Calu3 (cell line): ENCODE data around the gene CNTD1. TPM values are rescaled to one million over a fixed set of nuclear protein-coding genes. Genes with fewer than 3 reads are reported as not detected.
A peak's percentile ranks its signal among the peaks of the same experiment; 100 is the strongest.
"Not testable (repeated sequence)": the region's sequence is repeated elsewhere in the genome, so short reads cannot be mapped to it uniquely, and the experiment has no call there.

Source experiments
- BruUV-seq: library from RNA; stranded (reverse); fragments of 400-500 nt; replicated peaks from 2 replicates; lab custom pipeline; 2021; lab: Mats Ljungman, UMichigan
- CTCF ChIA-PET: fragments of 300-600 bp; sonication (Branson Sonifier 250); formaldehyde crosslinking; loops from one replicate; lab custom pipeline; 2022; ENCODE audit warnings: antibody characterized with exemption; lab: Charles Lee
- DNase-seq: peaks from one replicate; pipeline ENCODE4 v3.0.0; 2022
- H3K27ac Mint-ChIP-seq: one replicate; pipeline ENCODE4 v1.8.0; 2022; ENCODE audit warnings: mixed read lengths; ENCODE audit not compliant: unreplicated experiment
- H3K27me3 Mint-ChIP-seq: one replicate; pipeline ENCODE4 v1.8.0; 2022; ENCODE audit warnings: mixed read lengths; ENCODE audit not compliant: unreplicated experiment
- H3K36me3 Mint-ChIP-seq: one replicate; pipeline ENCODE4 v1.8.0; 2022; ENCODE audit warnings: mild to moderate bottlenecking, moderate library complexity, mixed read lengths; ENCODE audit not compliant: insufficient read depth, unreplicated experiment
- H3K4me1 Mint-ChIP-seq: one replicate; pipeline ENCODE4 v1.8.0; 2022; ENCODE audit warnings: mild to moderate bottlenecking, low read depth, mixed read lengths; ENCODE audit not compliant: unreplicated experiment
- H3K4me3 Mint-ChIP-seq: one replicate; pipeline ENCODE4 v1.8.0; 2022; ENCODE audit warnings: mild to moderate bottlenecking, low read depth, moderate library complexity, mixed read lengths; ENCODE audit not compliant: unreplicated experiment
- H3K9me3 Mint-ChIP-seq: one replicate; pipeline ENCODE4 v1.8.0; 2022; ENCODE audit warnings: low read depth, mixed read lengths; ENCODE audit not compliant: unreplicated experiment
- CTCF ChIP-seq: fragments of 200-600 bp; IDR thresholded peaks from one replicate; pipeline ENCODE4 v1.8.0; 2022; ENCODE audit warnings: antibody characterized with exemption; ENCODE audit not compliant: unreplicated experiment
- intact Hi-C: fragments of 100-400 bp; cut with micrococcal nuclease; formaldehyde crosslinking; loops from one replicate; pipeline ENCODE4 v1.10.0; 2022; ENCODE audit not compliant: unreplicated experiment
- total RNA-seq: library from RNA; stranded (reverse); gene quantifications from 2 replicates; pipeline ENCODE4 v1.2.3, GENCODE V29; 2022

CNTD1 gene
- total RNA-seq, 1 experiment from 2014 or later: 0.54 TPM

GRCh38 chr17:42760652-42761581 lies 37.7 kb upstream of the CNTD1 start, which contains the start of gene RAMP2:
Gene RAMP2 (plus strand): TSS chr17:42761227. CDS start chr17:42761262, 35 bp downstream.
- Mint-ChIP-seq H3K27me3 (peaks cover 93% of the 10 kb centered on the region), H3K27ac (no peak within 1 kb of the TSS), H3K36me3 (no peaks in the 10 kb centered on the region), H3K4me1 (peaks cover 12% of the 10 kb centered on the region), H3K9me3 (no peaks in the 10 kb centered on the region), H3K4me3 (peak within 1 kb of the TSS; percentile 58)
- CTCF ChIA-PET: interaction anchor here (0.9 to 3.7 kb wide), 5 partner anchors 10 to 183 kb away, joined by 3 to 19 read pairs (median 4); partner anchors contain the start of genes PSMC3IP and VPS25
- intact Hi-C loops: loop anchor here (10.0 kb wide), 2 partner anchors 56 to 86 kb away; partner anchors contain the start of gene PLEKHH3
- no TSS peak for BruUV-seq
- TF ChIP-seq CTCF: no peak
- DNase-seq: peak; percentile 36

DNA sequence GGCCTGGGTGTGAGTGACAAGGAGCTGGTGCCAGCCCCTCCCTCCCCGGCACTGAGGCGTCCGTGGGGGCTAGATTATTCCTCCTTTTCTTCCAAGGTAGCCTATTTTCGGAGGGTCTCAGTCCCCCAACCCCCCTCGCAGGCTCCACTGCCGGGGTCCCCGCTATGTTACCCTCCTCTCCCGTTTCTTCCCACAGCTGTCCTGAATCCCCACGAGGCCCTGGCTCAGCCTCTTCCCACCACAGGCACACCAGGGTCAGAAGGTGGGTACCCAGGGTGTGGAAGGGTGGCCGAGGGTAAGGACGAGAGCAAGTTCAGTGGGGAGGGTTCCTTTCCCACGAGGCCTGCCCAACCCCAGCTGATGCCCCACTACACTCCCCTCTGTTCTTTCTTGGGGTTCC lies 37.0 kb upstream of the CNTD1 start:
- Mint-ChIP-seq H3K4me3 (peak overlapping the region; percentile 58), H3K9me3 (no peaks in the 10 kb centered on the region), H3K27ac (no peak overlapping the region), H3K27me3 (peaks cover 90% of the 10 kb centered on the region), H3K36me3 (no peaks in the 10 kb centered on the region), H3K4me1 (peaks cover 12% of the 10 kb centered on the region)
- CTCF ChIA-PET: interaction anchor here (1.2 to 3.7 kb wide), 3 partner anchors 12 to 184 kb away, joined by 3 to 19 read pairs (median 4); partner anchors contain the start of genes PSMC3IP and VPS25
- intact Hi-C loops: loop anchor here (10.0 kb wide), 2 partner anchors 57 to 87 kb away; partner anchors contain the start of gene PLEKHH3
- no TSS peak for BruUV-seq
- no peak for DNase-seq
- TF ChIP-seq CTCF: no peak

DNA sequence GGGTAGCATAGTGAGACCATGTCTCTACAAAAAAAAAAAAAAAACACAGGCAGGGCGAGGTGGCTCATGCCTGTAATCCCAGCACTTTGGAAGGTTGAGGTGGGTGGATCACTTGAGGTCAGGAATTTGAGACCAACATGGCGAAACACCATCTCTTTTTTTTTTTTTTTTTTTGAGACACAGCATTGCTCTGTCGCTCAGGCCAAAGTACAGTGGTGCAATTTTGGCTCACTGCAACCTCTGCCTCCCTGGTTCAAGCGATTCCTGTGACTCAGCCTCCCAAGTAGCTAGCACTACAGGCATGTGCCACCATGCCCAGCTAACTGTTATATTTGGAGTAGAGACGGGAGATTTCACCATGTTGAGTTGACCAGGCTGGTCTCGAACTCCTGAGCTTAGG lies 32.5 kb upstream of the CNTD1 start:
- Mint-ChIP-seq H3K4me3 (no peak overlapping the region), H3K4me1 (no peaks in the 10 kb centered on the region), H3K27me3 (peaks cover 69% of the 10 kb centered on the region), H3K9me3 (no peaks in the 10 kb centered on the region), H3K36me3 (no peaks in the 10 kb centered on the region), H3K27ac (no peak overlapping the region)
- TF ChIP-seq CTCF: no peak
- intact Hi-C loops: loop anchor here (10.0 kb wide), 2 partner anchors 61 to 91 kb away; partner anchors contain the start of gene PLEKHH3
- no TSS peak for BruUV-seq
- CTCF ChIA-PET: interaction anchor here (0.7 kb wide), 1 partner anchor 1769 kb away, joined by 5 read pairs; no protein-coding TSS in a partner anchor
- DNase-seq: no peak

- no peaks in the 10 kb centered on the region for H3K9me3 Mint-ChIP-seq
- no peak for DNase-seq
- intact Hi-C loops: loop anchor here (10.0 kb wide), 2 partner anchors 63 to 93 kb away; partner anchors contain the start of gene PLEKHH3
- H3K27me3 Mint-ChIP-seq: peaks cover 56% of the 10 kb centered on the region
- no peak overlapping the region for H3K4me3 Mint-ChIP-seq
- no TSS peak for BruUV-seq
- no peak overlapping the region for H3K27ac Mint-ChIP-seq
- CTCF ChIA-PET: interaction anchor here (0.7 kb wide), 1 partner anchor 189 kb away, joined by 3 read pairs; no protein-coding TSS in a partner anchor
- no peak for TF ChIP-seq CTCF
- peaks cover 8% of the 10 kb centered on the region for H3K4me1 Mint-ChIP-seq
- no peaks in the 10 kb centered on the region for H3K36me3 Mint-ChIP-seq
Observed at GRCh38 chr17:42767512-42767911, 31.1 kb upstream of the CNTD1 start.

DNA sequence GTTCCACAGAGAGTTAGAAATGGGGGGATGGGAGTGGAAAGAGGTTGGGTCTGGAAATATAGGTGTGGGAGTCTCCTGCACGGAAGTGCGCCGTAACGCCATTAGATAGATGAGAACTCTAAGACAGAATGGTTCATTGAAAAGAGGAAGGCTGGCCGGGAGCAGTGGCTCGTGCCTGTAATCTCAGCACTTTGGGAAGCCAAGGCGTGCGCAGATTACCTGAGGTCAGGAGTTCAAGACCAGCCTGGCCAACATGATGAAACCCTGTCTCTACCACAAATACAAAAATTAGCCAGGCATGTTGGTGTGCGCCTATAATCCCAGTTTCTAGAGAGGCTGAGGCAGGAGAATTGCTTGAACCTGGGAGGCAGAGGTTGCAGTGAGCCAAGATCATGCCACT lies 30.7 kb upstream of the CNTD1 start:
- CTCF ChIA-PET: not testable (repeated sequence)

DNA sequence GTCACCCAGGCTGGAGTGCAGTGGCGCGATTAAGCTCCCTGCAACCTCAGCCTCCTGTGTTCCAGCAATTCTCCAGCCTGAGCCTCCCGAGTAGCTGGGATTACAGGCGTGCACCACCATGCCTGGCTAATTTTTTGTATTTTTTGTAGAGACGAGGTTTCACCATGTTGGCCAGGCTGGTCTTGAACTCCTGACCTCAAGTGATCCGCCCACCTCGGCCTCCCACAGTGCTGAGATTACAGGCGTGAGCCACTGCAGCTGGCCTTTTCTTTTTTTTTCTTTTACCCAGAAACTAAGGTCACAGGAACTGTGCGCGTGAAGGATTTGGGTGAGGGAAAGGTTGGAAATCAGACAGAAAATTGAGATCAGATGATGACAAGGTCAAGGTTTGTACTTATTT lies 28.7 kb upstream of the CNTD1 start:
- Mint-ChIP-seq H3K27me3 (peaks cover 31% of the 10 kb centered on the region), H3K36me3 (peaks cover 16% of the 10 kb centered on the region), H3K4me1 (peaks cover 18% of the 10 kb centered on the region)
- not testable (repeated sequence) for BruUV-seq, H3K27ac Mint-ChIP-seq, H3K9me3 Mint-ChIP-seq, H3K4me3 Mint-ChIP-seq, DNase-seq
- intact Hi-C loops: loop anchor here (10.0 kb wide), 2 partner anchors 65 to 95 kb away; partner anchors contain the start of gene PLEKHH3
- CTCF ChIA-PET: interaction anchor here (0.6 kb wide), 1 partner anchor 11 kb away, joined by 3 read pairs; the partner anchor contains the start of gene WNK4

More for the DNA sequence above, 30.7 kb upstream of the CNTD1 start:
- not testable (repeated sequence) for H3K4me3 Mint-ChIP-seq, H3K27ac Mint-ChIP-seq, BruUV-seq, H3K4me1 Mint-ChIP-seq, DNase-seq, H3K9me3 Mint-ChIP-seq, H3K36me3 Mint-ChIP-seq
- intact Hi-C loops: loop anchor here (10.0 kb wide), 2 partner anchors 63 to 93 kb away; partner anchors contain the start of gene PLEKHH3
- peaks cover 51% of the 10 kb centered on the region for H3K27me3 Mint-ChIP-seq
